Neural cell (in vitro differentiated cells): ENCODE measurements around the gene VPS26A. TPM values are rescaled to one million over a fixed set of nuclear protein-coding genes. Genes with fewer than 3 reads are reported as not detected.

Source experiments
- H2AFZ ChIP-seq: fragments of 200-600, 300-800 bp; sonication (generic), shearing (Covaris generic); 2 replicates; pipeline ENCODE4 v1.6.0; 2014; ENCODE audit warnings: low read depth, mild to moderate bottlenecking, antibody characterized with exemption, low read length, moderate library complexity
- H3F3A ChIP-seq: fragments of 200-600 bp; shearing (Covaris generic); 2 replicates; pipeline ENCODE4 v1.6.1; 2016; ENCODE audit warnings: mild to moderate bottlenecking, moderate library complexity, mixed read lengths, antibody characterized with exemption, low read length; ENCODE audit not compliant: insufficient read depth, poor library complexity, severe bottlenecking
- H3K27ac ChIP-seq: fragments of 200-600, 300-800 bp; sonication (generic), shearing (Covaris generic); 2 replicates; pipeline ENCODE4 v1.5.1; 2014; ENCODE audit warnings: mild to moderate bottlenecking, low read length, moderate library complexity
- H3K27me3 ChIP-seq: fragments of 300-800, 200-600 bp; sonication (generic), shearing (Covaris generic); 2 replicates; pipeline ENCODE4 v1.6.0; 2014; ENCODE audit warnings: mild to moderate bottlenecking, low read depth, low read length, moderate library complexity; ENCODE audit not compliant: insufficient read depth
- H3K36me3 ChIP-seq: fragments of 300-800, 200-600 bp; sonication (generic), shearing (Covaris generic); 2 replicates; pipeline ENCODE4 v1.5.1; 2014; ENCODE audit warnings: mild to moderate bottlenecking, antibody characterized with exemption, low read length, moderate library complexity; ENCODE audit not compliant: insufficient read depth
- H3K4me2 ChIP-seq: fragments of 300-800, 200-600 bp; sonication (generic), shearing (Covaris generic); 2 replicates; pipeline ENCODE4 v1.6.0; 2014; ENCODE audit warnings: mild to moderate bottlenecking, low read length
- H3K4me3 ChIP-seq: fragments of 300-800, 200-600 bp; sonication (generic), shearing (Covaris generic); 2 replicates; pipeline ENCODE4 v1.5.1; 2014; ENCODE audit warnings: mild to moderate bottlenecking, low read length, moderate library complexity
- H3K79me2 ChIP-seq: fragments of 200-600 bp; shearing (Covaris generic); replicated peaks from 2 replicates; pipeline ENCODE4 v1.6.0; 2014; ENCODE audit warnings: mild to moderate bottlenecking, low read length, moderate library complexity; ENCODE audit not compliant: insufficient read depth
- H3K9ac ChIP-seq: fragments of 300-800, 200-600 bp; sonication (generic), shearing (Covaris generic); 2 replicates; pipeline ENCODE4 v1.6.1; 2016; ENCODE audit warnings: mild to moderate bottlenecking, low read length, mixed read lengths
- H3K9me2 ChIP-seq: fragments of 200-600 bp; shearing (Covaris generic); 2 replicates; pipeline ENCODE4 v1.6.1; 2016; ENCODE audit warnings: mild to moderate bottlenecking, low read length, mixed read lengths; ENCODE audit not compliant: insufficient read depth
- H3K9me3 ChIP-seq: fragments of 200-600, 300-800 bp; sonication (generic), shearing (Covaris generic); 2 replicates; pipeline ENCODE4 v1.6.1; 2016; ENCODE audit warnings: mild to moderate bottlenecking, mixed run types, low read length, moderate library complexity, mixed read lengths
- H4K20me1 ChIP-seq: fragments of 200-600 bp; shearing (Covaris generic); 2 replicates; pipeline ENCODE4 v1.6.1; 2016; ENCODE audit warnings: mild to moderate bottlenecking, mixed run types; ENCODE audit not compliant: insufficient read depth
- EP300 ChIP-seq: fragments of 450-650 bp; conservative IDR thresholded peaks from 2 replicates; pipeline ENCODE4 v1.6.1; 2014; ENCODE audit warnings: antibody characterized with exemption, mild to moderate bottlenecking, moderate library complexity; ENCODE audit not compliant: poor library complexity, severe bottlenecking
- EZH2 ChIP-seq: fragments of 200-600, 300-800 bp; shearing (Covaris generic), sonication (generic); IDR thresholded peaks from 2 replicates; pipeline ENCODE4 v1.6.1; 2014; ENCODE audit warnings: antibody characterized with exemption, low read length, borderline replicate concordance, mild to moderate bottlenecking; ENCODE audit not compliant: insufficient read depth, poor library complexity, severe bottlenecking
- MXI1 ChIP-seq: fragments of 450-650 bp; conservative IDR thresholded peaks from 2 replicates; pipeline ENCODE4 v1.6.1; 2014; ENCODE audit warnings: antibody characterized with exemption, mild to moderate bottlenecking; ENCODE audit not compliant: poor library complexity, severe bottlenecking
- POLR2AphosphoS5 ChIP-seq: IDR thresholded peaks from 2 replicates; pipeline ENCODE4 v1.6.1; 2012
- RAD21 ChIP-seq: fragments of 450-650 bp; conservative IDR thresholded peaks from 2 replicates; pipeline ENCODE4 v1.6.1; 2014; ENCODE audit warnings: antibody characterized with exemption, mild to moderate bottlenecking, moderate library complexity
- SMC3 ChIP-seq: fragments of 450-650 bp; conservative IDR thresholded peaks from 2 replicates; pipeline ENCODE4 v1.6.1; 2014; ENCODE audit warnings: antibody characterized with exemption, mild to moderate bottlenecking, moderate library complexity; ENCODE audit not compliant: poor library complexity
- TAF1 ChIP-seq: IDR thresholded peaks from 2 replicates; pipeline ENCODE4 v1.6.1; 2012; ENCODE audit warnings: low read depth
- polyA plus RNA-seq: library from polyadenylated mRNA; depleted of rRNA; stranded (reverse); fragments of >200 nt; gene quantifications from 2 replicates; pipeline ENCODE4 v1.2.3, GENCODE V29; 2014
- TF ChIP-seq, protein P1 (sequence below): fragments of 450-650 bp; IDR thresholded peaks from 2 replicates; pipeline ENCODE4 v1.5.1; 2014; ENCODE audit warnings: antibody characterized with exemption, mild to moderate bottlenecking, moderate library complexity; ENCODE audit not compliant: poor library complexity, severe bottlenecking
- TF ChIP-seq, protein P2 (sequence below): IDR thresholded peaks from 2 replicates; pipeline ENCODE4 v1.6.1; 2012; ENCODE audit warnings: borderline replicate concordance

Gene VPS26A
- polyA plus RNA-seq, 1 donor from 2014 or later, result 48.9 TPM

DNA sequence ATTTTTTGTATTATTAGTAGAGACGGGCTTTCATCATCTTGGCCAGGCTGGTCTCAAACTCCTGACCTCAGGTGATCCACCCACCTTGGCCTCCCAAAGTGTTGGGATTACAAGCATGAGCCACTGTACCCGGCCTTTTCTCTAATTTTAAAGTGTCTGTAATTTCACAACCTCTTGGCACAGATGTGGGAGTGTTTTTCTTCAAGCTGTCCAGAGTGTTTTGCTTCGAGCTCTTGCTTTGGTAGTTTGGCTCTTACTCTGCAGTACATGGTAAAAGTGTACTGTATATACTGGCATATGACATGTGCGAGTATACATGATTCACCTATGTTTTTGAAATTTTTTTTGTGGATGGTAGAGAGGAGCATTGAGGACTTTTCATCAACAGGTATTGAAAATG lies 26.2 kb upstream of the VPS26A start:
- H3K9me2 ChIP-seq, result no peaks in the 10 kb centered on the region
- no peak overlapping the region for H2AFZ ChIP-seq
- no peaks in the 10 kb centered on the region for H3K9me3 ChIP-seq
- H4K20me1 ChIP-seq, result no peaks in the 10 kb centered on the region
- H3K4me2 ChIP-seq, result no peak overlapping the region
- no peak overlapping the region for H3K27ac ChIP-seq
- H3K36me3 ChIP-seq, result no peaks in the 10 kb centered on the region
- no peak for TF ChIP-seq EZH2
- TF ChIP-seq EP300, result no peak
- TF ChIP-seq, protein P1, sequence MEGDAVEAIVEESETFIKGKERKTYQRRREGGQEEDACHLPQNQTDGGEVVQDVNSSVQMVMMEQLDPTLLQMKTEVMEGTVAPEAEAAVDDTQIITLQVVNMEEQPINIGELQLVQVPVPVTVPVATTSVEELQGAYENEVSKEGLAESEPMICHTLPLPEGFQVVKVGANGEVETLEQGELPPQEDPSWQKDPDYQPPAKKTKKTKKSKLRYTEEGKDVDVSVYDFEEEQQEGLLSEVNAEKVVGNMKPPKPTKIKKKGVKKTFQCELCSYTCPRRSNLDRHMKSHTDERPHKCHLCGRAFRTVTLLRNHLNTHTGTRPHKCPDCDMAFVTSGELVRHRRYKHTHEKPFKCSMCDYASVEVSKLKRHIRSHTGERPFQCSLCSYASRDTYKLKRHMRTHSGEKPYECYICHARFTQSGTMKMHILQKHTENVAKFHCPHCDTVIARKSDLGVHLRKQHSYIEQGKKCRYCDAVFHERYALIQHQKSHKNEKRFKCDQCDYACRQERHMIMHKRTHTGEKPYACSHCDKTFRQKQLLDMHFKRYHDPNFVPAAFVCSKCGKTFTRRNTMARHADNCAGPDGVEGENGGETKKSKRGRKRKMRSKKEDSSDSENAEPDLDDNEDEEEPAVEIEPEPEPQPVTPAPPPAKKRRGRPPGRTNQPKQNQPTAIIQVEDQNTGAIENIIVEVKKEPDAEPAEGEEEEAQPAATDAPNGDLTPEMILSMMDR, result no peak
- TF ChIP-seq POLR2AphosphoS5, result no peak
- no peak overlapping the region for H3K4me3 ChIP-seq
- H3K9ac ChIP-seq, result no peak overlapping the region
- H3K79me2 ChIP-seq, result no peaks in the 10 kb centered on the region
- H3F3A ChIP-seq, result no peaks in the 10 kb centered on the region
- H3K27me3 ChIP-seq, result no peaks in the 10 kb centered on the region

- Histone ChIP-seq H3K9me3 (no peaks in the 10 kb centered on the region), H3K4me2 (no peak overlapping the region), H3K9ac (no peak overlapping the region), H2AFZ (no peak overlapping the region), H3K9me2 (no peaks in the 10 kb centered on the region), H3K27me3 (no peaks in the 10 kb centered on the region), H3K27ac (no peak overlapping the region), H3K36me3 (no peaks in the 10 kb centered on the region), H3K4me3 (no peak overlapping the region), H3F3A (no peaks in the 10 kb centered on the region), H3K79me2 (no peaks in the 10 kb centered on the region), H4K20me1 (no peaks in the 10 kb centered on the region)
- TF ChIP-seq RAD21 (no peak), EP300 (no peak), MXI1 (no peak), SMC3 (no peak), EZH2 (no peak), TAF1 (no peak), POLR2AphosphoS5 (no peak)
- TF ChIP-seq, protein P1, result no peak
- TF ChIP-seq, protein P2, sequence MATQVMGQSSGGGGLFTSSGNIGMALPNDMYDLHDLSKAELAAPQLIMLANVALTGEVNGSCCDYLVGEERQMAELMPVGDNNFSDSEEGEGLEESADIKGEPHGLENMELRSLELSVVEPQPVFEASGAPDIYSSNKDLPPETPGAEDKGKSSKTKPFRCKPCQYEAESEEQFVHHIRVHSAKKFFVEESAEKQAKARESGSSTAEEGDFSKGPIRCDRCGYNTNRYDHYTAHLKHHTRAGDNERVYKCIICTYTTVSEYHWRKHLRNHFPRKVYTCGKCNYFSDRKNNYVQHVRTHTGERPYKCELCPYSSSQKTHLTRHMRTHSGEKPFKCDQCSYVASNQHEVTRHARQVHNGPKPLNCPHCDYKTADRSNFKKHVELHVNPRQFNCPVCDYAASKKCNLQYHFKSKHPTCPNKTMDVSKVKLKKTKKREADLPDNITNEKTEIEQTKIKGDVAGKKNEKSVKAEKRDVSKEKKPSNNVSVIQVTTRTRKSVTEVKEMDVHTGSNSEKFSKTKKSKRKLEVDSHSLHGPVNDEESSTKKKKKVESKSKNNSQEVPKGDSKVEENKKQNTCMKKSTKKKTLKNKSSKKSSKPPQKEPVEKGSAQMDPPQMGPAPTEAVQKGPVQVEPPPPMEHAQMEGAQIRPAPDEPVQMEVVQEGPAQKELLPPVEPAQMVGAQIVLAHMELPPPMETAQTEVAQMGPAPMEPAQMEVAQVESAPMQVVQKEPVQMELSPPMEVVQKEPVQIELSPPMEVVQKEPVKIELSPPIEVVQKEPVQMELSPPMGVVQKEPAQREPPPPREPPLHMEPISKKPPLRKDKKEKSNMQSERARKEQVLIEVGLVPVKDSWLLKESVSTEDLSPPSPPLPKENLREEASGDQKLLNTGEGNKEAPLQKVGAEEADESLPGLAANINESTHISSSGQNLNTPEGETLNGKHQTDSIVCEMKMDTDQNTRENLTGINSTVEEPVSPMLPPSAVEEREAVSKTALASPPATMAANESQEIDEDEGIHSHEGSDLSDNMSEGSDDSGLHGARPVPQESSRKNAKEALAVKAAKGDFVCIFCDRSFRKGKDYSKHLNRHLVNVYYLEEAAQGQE, result no peak
These were observed 23.7 kb upstream of the VPS26A start for GRCh38 chr10:69100136-69100872.
